Measurements from ENCODE around the gene CRLF1.

Gene CRLF1, protein sequence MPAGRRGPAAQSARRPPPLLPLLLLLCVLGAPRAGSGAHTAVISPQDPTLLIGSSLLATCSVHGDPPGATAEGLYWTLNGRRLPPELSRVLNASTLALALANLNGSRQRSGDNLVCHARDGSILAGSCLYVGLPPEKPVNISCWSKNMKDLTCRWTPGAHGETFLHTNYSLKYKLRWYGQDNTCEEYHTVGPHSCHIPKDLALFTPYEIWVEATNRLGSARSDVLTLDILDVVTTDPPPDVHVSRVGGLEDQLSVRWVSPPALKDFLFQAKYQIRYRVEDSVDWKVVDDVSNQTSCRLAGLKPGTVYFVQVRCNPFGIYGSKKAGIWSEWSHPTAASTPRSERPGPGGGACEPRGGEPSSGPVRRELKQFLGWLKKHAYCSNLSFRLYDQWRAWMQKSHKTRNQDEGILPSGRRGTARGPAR

DNA sequence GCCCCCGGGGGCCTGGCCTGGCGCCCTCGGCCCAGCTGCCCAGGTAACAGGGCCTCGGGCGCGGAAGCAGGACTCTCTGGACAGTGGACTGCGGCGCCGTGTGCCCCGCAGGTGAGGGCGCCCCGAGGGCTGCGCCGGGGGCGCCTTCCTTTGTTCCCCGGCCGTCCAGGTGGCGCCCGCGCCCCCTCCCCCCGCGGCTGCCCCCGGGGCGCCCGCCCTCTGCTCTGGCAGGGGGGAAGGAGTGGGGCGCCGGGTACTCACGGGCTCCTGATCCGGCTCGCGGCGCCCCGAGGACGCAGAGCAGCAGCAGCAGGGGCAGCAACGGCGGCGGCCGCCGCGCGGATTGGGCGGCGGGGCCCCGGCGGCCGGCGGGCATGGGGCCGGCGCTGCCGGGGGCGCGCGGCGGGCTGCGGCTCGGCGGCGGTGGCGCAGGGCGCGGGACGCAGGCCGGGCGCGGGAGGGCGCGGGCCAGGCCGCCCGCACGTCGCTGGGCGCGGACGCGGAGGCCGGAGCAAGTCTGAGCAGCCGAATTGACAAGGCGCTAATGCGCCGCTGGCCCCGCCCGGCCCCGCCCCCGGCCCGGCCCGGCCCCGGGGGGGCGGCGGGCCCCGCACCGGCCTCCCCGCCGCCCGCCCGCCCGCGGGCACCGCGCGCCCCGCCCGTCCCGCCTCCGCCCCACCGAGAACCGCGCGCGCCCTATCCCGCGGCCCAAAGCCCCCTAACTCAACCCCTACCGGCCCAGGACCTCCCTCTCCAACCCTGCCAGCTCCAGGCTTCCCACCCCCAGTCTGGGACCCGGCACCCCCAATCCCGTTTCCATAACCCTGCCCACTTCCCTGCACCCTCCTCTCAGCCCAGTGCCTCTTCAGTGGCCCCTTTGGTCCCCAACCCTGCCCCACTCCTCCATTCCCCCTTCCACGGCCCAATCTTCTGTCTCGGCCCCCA, at the start of gene CRLF1:
Gene CRLF1, minus strand, starts transcription at position 519 of the 945 bp plus-strand sequence. Its CDS starts 143 bp downstream, at position 376.
- DNase-seq (ENCODE audit: low read depth in 3 of 3) = no peak

GRCh38 chr19:18655173-18655844, 48.7 kb upstream of the CRLF1 start:
- DNase-seq (ENCODE audit: low read depth in 3 of 3) = no peak

DNA sequence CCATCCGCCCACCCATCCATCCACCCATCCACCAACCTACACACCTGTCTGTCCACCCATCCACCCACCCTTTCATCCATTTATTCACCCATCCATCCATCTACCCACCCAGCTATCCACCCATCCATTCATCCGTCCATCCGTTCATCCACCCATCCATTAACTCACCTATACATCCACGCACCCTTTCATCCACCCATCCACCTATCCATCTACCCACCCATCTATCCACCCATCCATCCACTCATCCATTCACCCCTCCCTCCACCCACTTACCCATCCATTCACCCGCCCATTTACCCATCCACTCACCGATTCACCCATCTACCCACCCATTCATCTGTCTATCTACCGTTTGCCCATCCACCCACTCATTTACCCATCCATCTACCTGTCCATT, 47.9 kb upstream of the CRLF1 start:
- DNase-seq (ENCODE audit: low read depth in 3 of 3) = no peak

- no peak for DNase-seq (ENCODE audit: low read depth in 3 of 3)
Measured at GRCh38 chr19:18653853-18654252, 47.3 kb upstream of the CRLF1 start.

GRCh38 chr19:18651733-18652132, 45.1 kb upstream of the CRLF1 start:
- DNase-seq (ENCODE audit: low read depth in 3 of 3) = no peak

GRCh38 chr19:18651300-18651699, 44.7 kb upstream of the CRLF1 start:
- no peak for DNase-seq (ENCODE audit: low read depth in 3 of 3)

DNA sequence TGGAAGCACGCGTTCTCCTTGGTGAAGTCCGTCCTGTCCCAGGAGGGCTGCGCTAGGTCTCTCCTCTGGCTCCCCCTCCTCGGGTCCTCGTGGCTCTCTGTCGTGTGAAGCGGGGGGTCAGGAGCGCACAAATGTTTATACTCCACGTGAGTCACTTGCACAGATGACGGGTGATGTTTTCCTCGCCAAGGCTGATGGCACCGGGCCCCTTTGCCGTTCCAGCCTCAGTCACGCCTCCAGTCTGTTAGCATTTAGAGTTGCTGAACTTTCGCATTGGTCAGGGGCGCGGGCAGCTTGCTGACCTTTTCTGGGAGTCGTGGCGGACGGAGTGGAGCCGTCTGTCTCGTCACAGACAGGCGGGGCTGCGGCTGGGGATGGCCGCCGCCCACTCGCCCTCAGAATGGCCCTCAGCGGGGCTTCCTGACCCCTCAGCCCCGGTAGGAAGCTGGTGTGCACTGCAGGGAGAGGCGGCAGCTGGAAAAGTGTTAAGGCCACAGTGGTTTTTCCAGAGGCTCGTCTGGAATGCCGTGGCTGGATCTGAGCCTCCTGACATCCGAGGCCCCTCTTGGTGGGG, 44.0 kb upstream of the CRLF1 start:
- DNase-seq (ENCODE audit: low read depth in 3 of 3) = no peak

- no peak for DNase-seq (ENCODE audit: low read depth in 3 of 3)
Measured at GRCh38 chr19:18650021-18650390, 43.4 kb upstream of the CRLF1 start.

- no peak for DNase-seq (ENCODE audit: low read depth in 3 of 3)
Measured at GRCh38 chr19:18649371-18650020, 42.9 kb upstream of the CRLF1 start.

DNA sequence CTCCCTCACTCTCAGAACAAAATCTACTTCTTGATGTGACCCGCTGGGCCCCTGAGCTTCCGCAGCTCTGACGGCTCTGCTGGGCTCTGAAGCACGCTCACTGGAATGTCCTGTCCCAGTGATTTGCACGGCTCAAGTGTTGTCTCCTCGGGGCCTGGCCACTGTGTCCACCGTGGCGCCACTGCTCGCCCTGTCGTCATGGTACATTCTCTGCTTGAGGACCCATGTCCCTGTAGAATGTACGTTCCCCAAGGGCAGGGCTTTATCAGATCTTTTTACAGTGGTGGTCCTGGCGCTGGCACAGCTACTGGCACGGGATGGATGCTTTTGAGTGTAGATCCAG, 42.3 kb upstream of the CRLF1 start:
- no peak for DNase-seq (ENCODE audit: low read depth in 3 of 3)

DNA sequence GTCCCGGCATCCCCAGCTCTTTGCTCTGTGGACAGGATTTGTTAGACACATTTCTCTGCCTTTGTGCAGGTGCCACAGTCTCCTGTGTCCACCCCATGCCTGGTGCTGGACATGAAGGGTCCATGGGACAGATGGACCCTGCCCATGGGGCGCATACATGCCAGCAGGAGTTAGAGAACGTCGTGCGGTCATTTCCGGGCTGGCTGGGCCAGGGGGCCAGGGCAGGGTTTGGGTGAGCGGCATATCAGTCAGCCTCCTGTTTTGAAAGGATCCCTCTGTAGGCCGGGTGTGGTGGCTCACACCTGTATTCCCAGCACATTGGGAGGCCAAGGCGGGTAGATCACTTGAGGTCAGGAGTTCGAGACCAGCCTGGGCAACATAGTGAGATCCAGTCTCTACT, 41.2 kb upstream of the CRLF1 start:
- no peak for DNase-seq (ENCODE audit: low read depth in 3 of 3)

- no peak for DNase-seq (ENCODE audit: low read depth in 3 of 3)
Measured at GRCh38 chr19:18647371-18647767, 40.8 kb upstream of the CRLF1 start.

GRCh38 chr19:18646535-18647370, 40.2 kb upstream of the CRLF1 start:
- no peak for DNase-seq (ENCODE audit: low read depth in 3 of 3)

- no peak for DNase-seq (ENCODE audit: low read depth in 3 of 3)
Measured at GRCh38 chr19:18645035-18645511, 38.5 kb upstream of the CRLF1 start.

DNA sequence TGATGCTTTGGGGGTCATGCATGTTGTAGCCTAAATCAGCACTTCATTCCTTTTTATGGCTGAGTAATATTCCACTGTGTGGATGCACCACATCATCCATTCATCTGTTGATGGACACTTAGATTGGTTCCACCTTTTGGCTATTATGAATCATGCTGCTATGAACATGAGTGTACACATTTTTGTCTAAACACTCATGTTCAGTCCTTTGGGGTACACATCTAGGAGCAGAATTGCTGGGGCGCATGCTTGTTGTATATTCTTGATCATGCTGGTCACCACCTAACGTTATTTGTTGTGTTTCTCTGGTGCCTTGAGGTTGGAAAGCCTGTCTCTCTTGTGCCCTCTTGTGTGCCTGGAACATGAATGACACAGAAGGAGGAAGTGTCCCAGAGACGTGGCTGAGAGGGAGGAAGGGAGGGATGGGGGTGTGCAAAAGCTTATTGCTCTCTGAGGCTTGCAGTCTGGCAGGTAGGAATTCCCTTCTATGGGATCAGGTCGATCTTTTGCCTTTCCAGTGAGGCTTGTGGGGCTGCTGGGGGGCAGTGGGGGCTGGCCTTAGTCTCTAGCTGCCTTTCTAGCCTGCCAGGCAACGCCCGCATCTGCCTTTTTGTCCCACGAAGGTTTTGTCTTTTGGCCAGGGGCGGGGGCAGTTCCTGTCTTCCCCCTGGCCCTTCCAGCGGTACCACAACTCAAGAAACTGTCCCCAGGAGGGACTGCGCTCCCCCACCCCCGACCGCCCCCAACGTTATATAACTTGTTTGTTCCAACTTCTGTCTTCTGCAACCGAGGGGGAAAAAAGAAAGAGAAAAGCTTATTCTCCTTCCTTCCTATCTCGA, 37.8 kb upstream of the CRLF1 start:
- DNase-seq (ENCODE audit: low read depth in 3 of 3) = no peak

DNA sequence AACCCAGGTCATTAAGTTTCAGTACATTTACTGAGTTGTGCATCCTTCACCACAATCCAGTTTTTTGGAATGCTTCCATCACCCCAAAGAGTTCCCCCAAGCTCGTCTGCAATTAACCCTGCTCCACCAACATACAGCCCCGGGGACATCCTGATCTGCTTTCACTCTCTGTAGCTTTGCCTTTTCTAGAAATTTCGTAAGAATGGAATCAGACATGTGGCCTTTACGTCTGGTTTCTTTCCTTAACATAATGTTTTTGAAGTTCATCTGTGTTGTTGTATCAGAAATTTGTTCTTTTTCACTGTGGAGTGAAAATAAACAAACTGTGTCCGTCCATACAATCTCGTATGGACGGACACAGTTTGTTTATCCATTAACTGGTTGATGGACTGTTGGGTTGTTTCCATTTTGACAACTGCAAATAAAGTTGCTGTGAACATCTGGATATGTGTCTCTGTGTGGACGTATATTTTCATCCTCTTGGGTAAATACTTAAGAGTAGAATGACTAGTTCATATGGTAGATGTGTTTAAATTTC, 33.2 kb upstream of the CRLF1 start:
- no peak for DNase-seq (ENCODE audit: low read depth in 3 of 3)

GRCh38 chr19:18637673-18638630, 31.4 kb upstream of the CRLF1 start:
- no peak for DNase-seq (ENCODE audit: low read depth in 3 of 3)

Measured in stimulated activated CD4-positive, alpha-beta T cell treated with anti-CD3 and anti-CD28 coated beads, TNF-alpha, amount 100 ng/mL, for 4 hours (primary cell).